ENCODE data around the gene STK38.
A peak's percentile ranks its signal among the peaks of the same experiment; 100 is the strongest.

Gene STK38

DNA sequence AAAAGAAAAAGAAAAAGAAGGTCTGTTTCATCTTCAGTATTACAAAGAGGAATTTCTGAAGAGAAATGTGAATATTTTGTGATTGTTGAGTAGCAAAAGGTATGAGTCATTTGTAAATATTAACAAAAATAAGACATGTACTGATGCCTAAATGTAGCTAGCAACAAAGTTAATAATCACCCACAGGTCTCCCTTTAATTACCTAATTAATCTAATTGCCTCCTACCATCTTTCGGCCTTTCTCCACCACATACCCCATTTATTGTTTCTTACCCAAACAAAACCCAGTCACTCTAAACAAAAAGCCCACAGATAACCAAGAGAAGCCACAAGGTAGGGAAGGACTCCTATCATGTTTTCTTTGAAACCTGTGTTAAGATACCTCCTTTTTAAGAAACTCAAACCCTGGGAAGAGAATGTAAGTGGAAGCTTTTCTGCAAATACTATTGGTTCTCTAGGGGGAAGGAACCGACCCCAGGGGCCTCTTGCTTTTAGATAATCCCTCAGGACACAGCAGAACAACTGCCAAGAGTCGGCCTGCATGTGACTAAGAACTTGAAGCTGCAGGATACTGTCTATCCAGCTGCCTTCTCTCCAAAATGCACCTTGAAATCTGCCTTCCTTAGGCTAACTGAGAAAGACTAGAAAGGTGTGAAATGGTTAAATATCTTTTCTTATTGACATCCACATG is 16.1 kb upstream of the STK38 start:
- DNase-seq: no peak

DNA sequence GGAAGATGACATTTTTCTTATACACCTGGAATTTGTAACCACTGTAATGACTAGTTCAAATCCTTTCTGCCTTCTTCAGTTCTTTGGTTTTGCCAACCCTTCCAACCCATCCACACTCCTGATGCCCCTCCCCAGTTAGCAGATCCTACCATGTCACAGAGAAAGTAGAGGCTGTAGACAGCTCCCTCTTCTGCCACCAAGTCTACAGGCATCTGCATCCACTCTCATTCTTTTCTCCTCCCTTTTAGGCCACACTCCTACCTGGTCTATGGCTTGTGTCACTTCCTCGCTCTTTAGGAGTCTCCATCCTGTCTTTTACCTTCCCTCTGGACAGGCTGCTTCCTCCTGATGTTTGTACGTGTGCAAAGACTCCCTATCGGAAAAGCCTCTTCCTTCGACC is 13.5 kb upstream of the STK38 start:
- no peak for DNase-seq

DNA sequence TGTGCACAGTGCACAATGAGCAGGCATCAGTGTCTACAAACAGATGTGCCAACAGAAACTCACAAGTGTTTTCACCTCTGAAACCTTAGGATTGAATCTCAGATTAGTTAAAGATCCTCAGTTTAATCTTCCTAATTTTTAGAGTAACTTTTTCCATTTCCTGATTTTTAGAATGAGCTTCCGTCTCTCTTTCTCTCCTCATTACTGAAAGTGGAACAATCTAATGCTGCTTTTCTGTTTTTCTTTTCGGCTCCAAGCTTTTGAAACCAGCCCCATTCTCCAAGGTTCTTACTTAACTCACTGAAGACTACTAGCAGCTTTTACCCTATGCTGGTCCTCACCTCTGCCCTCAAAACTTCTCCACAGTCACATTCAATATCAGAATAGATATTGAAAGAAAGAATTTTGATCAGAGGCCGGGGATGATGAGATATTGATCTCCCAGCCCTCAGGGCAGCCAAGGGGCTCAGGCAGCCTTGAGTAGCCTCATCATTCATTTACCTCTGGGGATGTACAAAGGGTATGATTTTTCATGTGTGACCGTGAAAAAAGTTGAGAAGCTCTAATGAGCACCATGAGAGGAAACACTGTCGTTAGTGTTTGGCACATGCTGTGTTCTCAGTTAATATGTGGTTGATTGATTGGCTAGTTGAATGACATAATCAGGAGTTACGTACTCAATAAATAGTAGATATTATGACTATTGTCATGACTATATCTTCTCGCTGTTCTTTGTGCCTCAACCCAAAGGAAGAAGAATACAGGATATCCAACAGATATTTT is 11.9 kb upstream of the STK38 start:
- DNase-seq: no peak

DNA sequence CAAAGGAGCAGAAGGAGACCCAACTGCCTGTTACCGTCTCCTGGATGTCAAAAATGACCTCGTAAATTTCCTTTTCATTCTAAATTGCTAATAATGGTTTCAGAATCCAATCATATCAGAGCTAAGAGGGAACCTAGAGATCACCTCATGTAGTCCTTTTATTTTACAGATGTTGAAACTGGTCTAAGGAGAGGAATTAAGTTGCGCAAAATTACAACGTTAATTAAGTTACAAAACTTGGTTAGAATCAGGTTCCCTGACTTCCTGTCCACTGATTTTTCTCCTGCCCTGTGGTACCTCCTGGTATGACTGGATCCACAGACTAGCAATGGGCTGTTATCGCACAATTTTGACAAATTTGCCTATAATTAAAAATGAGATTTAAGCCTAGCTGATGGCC is 9.0 kb upstream of the STK38 start:
- DNase-seq: no peak

DNA sequence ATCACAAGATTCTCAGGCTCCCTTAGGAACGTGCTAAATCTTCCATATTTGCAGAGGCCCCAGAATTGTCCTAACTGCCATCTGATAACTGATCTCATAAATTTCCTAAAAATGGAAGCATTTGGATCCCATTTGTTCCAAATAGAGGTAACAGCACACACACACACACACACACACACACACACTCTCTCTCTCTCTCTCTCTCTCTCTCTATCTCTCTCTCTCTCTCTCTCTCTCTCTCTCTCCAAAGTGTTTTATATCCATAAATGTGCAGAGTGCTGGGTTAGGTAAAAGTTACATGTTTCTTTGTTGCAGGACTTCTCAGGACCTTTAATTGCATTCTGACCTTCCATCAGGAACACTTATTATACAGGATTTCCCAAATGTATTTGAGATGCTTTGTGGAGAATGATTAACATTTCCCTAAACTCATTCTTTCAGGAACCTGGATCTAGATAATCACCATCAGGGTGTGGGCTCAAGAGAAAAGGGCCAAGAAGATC is 8.5 kb upstream of the STK38 start:
- no peak for DNase-seq

DNA sequence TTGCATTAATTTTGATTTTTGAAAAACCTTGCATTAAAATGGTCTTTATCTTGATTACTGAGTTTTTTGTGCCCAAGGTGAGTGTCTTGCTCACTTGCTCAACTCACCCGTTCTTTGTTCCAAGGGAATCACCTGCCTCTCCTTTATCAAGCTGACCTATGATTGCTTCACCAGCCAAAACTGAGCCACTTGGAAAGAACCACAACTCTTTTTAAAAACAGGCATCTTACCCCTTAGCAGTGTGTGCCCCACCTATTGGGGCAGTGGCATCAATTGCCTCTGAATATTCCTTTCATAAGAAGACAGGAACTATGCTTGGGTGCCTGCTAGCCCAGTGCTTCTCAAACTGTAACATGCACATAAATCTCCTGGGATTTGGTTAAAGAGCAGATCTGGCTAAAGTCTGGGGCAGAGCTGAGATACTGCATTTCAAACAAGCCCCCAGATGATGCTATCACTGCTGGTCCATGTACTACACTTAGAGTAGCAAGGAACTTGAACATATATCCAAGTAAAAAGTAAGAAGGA is 3.3 kb upstream of the STK38 start:
- no peak for DNase-seq

GRCh38 chr6:36548401-36548743 is 1.1 kb upstream of the STK38 start:
- no peak for DNase-seq

DNA sequence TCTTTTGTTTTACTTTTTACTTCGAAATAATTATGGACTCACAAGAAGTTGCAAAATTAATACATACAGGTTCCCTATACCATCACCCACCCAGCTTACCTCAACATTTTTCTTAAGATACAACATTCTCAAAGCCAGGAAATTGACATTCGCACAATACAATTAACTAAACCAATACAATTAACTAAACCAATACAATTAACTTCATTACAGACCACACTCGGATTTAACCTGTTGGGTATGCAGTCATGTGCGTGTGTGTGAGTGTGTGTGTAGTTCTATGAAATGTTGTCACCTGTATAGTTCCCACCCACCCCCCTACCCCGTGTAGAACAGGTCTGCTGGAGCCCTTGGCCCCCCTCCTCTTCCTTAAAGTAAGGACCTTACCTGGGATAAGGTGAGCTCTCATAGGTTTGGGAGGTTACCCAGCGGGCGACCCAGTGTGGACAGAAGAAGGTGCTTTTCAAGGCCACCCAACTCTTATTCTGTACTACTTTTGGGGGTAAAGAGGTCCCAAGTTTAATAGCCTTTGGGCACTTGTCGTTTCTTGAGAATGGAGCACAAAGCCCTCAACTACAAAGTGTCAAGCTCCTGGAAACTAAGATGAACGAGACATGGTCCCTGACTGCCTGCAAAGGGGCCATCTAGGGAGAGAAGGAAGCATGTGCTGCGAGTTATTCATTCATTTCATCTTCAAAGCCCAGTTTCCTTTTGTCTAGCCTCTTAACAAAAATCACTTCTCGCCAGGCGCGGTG is 544 bp upstream of the STK38 start:
- DNase-seq: peak; percentile 64

GRCh38 chr6:36546308-36546919 is 865 bp downstream of the STK38 start:
- peak; percentile 61 for DNase-seq

DNA sequence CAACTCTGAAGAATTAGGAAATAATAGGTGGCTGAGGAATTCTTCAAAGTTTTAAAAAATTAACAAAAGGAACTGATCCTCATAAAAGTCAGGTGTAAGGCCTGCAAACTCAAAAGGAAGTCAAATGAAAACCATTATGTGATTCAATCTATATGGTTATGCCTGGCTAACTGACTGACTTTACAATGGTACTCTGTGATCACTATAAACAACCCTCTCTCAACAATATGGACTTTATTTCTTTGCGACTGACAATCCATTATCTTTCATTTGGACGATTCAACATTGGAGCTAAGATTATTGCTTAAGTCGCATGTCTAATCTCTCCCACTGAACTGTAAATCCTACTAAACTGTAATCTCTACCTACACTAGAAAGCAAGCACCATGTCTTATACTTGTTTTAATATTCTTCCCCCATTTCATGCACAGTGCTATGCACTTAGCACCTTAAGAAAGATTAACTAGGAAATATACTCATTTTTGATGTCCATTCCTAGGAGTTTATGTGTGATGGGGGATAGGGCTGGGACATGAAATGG is 1.4 kb downstream of the STK38 start:
- DNase-seq: no peak

DNA sequence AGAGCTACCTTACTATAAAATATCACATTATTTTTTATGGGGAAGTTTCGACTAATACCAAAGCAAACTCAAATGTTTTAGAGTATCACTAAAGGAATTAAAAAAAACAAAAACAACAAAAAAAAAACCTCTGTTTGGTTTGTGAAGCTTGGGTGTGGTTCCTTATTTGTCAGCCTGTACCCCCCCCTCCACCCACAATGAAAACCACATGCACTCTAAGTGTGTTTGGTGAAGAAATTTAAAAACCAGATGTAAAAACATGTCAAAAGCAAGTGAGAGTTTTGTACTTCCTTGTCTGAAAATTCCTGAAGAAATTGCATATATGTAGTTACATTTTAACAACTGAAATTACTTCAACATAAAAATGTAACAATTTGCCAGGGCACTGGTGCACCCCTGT is 3.1 kb downstream of the STK38 start:
- no peak for DNase-seq

DNA sequence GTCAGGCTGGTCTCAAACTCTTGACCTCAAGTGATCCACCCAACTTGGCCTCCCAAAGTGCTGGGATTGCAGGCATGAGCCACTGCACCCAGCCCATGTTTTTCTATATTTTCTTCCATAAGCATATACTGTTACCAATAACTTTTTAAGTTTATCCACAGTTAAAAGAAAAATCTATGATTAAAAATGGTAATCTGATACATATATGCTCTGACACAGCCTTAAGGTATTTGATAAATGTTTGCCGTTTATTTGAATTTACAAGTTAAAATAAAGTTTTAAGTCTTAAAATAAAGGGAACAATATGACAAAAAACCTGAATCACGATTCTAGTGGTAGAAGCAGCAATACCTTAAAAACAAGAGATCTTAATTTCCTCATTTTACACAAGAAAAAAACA is 5.2 kb downstream of the STK38 start:
- DNase-seq: no peak

DNA sequence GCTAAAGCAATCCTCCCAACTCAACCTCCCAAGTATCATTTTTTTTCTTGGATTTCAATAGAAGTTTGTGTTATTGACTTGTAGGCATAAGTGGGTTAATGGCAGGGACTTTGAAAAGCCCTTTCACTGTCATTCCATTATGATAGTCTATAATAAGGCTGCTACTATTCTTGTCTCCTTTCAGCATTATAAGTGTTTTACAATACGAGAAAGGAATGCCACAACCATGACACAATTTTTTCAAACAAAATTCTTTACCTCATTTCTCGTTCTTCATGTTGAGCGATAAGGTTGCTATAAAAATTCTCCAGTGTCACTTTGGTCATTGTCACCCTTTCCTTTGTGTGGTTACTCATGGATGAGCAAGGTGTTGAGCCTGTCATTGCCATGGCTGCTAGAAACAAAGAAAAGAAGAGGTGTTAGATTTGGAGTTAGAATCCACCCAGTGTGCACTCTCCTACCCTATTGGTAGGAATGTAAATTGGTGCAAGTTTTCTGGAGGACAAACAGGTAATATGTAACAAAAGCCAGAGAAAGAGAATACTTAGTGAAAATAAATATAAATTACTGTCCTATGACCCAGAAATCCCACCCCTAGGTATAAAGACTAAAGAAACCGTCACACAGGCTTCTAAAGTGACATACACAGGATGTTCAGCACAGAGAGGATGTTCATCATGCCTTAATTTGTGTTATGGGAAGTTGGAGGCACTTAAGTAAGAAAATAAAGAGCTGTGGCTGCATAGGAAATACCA is 7.3 kb downstream of the STK38 start:
- no peak for DNase-seq

GRCh38 chr6:36536873-36537547 is 10.3 kb downstream of the STK38 start:
- no peak for DNase-seq

GRCh38 chr6:36533321-36533720 is 14.0 kb downstream of the STK38 start:
- no peak for DNase-seq

GRCh38 chr6:36526066-36526465 is 21.2 kb downstream of the STK38 start:
- no peak for DNase-seq

GRCh38 chr6:36525346-36525745 is 21.9 kb downstream of the STK38 start:
- DNase-seq: no peak

DNA sequence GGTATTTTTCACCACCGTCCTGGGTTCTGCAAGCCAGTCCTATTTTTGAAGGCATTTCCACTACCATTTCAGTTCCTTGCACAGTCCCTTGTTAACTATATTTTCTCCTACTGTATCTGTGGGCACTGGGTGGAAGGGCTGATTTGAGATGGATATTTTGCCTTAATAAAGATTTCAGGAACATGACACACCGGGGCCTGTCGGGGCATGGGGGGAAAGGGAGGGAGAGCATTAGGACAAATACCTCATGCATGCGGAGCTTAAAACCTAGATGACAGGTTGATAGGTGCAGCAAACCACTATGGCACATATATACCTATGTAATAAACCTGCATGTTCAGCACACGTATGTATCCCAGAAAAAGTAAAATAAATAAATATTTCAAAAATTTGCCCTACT is 22.4 kb downstream of the STK38 start:
- no peak for DNase-seq

DNA sequence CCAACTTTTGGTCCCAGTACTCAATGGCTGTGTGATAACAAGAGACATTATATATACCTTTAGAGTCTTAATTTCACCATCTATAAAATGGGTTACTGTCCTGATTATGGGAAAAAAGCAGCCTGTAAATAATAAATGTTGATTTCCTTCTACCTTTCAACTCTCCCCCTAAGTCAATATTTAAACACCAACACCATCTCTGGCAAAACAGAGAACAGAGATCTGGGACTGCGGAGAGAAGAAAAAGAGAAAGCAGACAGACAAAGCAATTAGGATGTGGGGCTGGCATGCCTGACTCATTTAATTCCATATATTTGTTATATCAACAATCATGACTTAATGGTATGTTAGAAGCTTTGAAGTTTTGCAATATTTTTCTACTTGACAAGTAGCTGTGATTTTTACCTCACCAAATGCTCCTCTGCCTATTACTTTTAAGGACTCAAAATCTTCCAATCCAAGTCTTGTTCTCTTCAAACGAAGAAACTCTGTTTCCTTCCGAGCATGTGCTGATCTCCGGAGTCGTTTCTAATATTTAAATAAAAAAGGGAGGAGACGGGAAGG is 23.3 kb downstream of the STK38 start:
- no peak for DNase-seq

GRCh38 chr6:36523451-36523850 is 23.8 kb downstream of the STK38 start:
- no peak for DNase-seq

DNA sequence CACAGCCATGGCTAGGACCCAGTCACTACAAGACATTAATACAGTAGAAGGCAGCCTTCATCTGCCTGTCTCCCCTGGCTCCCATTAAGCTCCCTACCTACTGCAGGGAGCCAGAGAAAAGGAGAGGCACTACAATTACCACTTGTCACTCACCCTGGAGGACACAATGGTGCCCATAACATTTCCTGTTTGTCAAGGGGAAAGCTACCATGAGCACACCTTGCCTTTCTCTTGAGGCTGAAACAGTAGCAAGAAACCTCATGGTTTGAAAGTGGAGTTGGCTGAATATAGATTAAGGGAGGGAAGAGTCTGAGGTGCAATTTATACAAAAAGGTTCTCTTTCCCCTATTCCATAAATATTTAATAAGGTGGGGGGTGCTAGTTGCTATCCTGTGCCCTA is 27.9 kb downstream of the STK38 start:
- DNase-seq: no peak

Measured in activated CD8-positive, alpha-beta memory T cell treated with anti-CD3 and anti-CD28 coated beads for 24 hours (primary cell).